Posterior cingulate gyrus (tissue), 11 donors: ENCODE results near the gene TSPAN5.
"Not testable (repeated sequence)": the region's sequence is repeated elsewhere in the genome, so short reads cannot be mapped to it uniquely, and the experiment has no call there.

Experiments
- DNase-seq, 10 donors: peaks; one replicate each; pipeline versions ENCODE4 v3.0.0 to v3.0.0-alpha.2; 2020 to 2021; ENCODE audit warnings: mixed read lengths in 3 of 10
- intact Hi-C: fragments of 100-400 bp; cut with DNase I; formaldehyde crosslinking; loops from one replicate; pipeline ENCODE4 v1.15.1; 2023

TSPAN5 gene

GRCh38 chr4:98482503-98482846 lies 175.9 kb downstream of the TSPAN5 start:
- DNase-seq = no peak
- intact Hi-C loops = loop anchor here (5.0 kb wide), 1 partner anchor 150 kb away; no protein-coding TSS in a partner anchor

DNA sequence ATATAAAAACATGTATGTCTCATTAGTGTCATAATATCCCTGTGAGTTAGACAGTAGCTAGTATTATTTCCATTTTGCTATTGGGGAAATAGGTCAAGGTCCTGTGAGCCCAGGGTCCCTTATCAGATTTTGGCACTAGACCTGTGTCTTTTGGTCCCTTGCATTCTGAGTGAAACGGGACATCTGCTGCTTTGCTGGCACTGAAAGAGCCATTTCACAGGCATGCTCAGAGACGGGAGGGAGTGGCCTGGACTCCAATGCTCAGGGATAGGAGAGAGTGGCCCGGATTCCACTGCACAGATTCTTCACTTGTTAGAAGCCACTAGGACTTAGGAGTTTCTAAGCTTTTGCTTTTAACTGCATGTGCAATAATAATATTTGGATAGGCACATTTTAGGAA lies 177.2 kb downstream of the TSPAN5 start:
- intact Hi-C loops = loop anchor here (5.0 kb wide), 1 partner anchor 151 kb away; no protein-coding TSS in a partner anchor
- peak in 4 of 10 donors; percentile 31 to 88 (median 45) for DNase-seq

- DNase-seq = no peak
- intact Hi-C loops = loop anchor here (5.0 kb wide), 1 partner anchor 152 kb away; no protein-coding TSS in a partner anchor
Observed at GRCh38 chr4:98480535-98480934, 177.9 kb downstream of the TSPAN5 start.

DNA sequence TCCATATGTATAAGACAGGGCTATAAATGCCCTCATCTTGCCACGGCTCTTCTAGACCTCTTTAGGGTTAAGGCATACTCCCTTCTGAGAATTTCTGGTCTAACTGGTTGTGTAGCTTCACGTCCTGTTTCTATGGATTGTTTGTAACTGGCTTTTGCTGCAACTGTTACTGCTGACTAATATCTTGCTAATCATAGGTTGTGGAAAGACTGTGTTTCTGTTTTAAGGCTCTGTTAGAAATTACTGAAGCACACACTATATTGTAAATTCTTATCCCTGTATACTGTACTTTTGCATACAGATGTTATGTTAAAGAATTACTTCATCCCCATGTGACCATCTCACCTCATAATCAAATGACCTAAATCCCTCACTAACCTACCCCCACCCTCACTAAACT lies 178.8 kb downstream of the TSPAN5 start:
- intact Hi-C loops, DNase-seq: not testable (repeated sequence)

DNA sequence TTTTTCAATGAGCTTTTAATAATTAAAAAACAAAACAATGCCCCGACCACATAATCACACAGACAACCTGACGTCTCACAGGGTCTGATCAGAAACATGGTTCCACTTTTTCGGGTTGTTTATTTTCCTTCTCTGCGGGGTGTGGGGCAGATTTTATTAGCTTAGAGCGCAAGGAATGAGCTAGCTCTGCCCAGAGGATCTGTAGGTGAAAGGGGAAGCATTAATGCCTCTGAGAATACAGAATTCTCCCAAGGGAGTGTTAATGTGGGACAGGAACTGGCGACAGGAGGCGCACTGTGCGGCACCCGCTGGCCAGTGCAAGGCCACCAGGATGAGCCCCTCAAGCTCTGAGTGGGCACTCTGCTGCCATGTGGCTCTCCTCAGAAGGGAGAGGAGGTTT lies 181.5 kb downstream of the TSPAN5 start:
- no peak for DNase-seq
- intact Hi-C loops = no loop called here

- no peak for DNase-seq
- intact Hi-C loops = no loop called here
Observed at GRCh38 chr4:98474408-98474844, 184.0 kb downstream of the TSPAN5 start.

DNA sequence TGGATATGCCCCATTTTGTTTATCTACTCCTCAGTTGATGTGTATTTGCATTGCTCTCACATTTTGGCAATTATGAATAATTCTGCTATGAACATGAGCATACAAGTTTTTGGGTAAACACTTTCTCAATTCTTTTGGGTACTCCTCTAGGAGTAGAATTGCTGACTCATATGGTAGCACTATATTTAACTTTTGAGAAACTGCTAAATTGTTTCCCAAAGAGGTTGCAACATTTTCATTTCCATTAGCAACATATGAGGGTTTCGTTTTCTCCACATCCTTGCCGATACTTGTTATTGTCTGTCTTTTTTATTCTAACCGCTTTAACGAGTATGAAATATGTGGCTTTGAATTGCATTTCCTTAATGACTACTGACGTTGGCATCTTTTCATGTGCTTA lies 185.4 kb downstream of the TSPAN5 start:
- intact Hi-C loops = no loop called here
- no peak for DNase-seq

GRCh38 chr4:98470831-98471230 lies 187.6 kb downstream of the TSPAN5 start:
- intact Hi-C loops = no loop called here

DNA sequence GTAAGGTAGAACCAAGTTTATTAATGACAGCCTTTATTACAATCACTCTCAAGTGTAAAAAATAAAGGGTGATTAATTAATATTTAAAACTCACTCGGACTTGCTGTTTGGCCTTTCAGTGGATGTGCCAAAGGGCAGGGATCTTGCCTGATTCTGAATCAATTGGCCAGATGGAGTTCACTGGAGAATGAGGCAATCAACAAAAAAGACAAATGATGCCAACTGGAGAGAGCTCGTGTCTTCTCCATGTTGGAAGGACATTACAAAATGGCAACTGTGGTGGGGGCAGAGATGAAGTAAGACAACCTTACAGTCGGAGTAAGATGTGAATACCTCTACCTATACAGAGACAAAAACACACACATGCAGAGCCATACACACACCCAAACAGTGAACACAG lies 188.0 kb downstream of the TSPAN5 start:
- DNase-seq = no peak

More at GRCh38 chr4:98470831-98471230, 187.6 kb downstream of the TSPAN5 start:
- DNase-seq = peak in 1 of 10 donors; percentile 73

GRCh38 chr4:98469771-98470170 lies 188.6 kb downstream of the TSPAN5 start:
- intact Hi-C loops = loop anchor here (5.0 kb wide), 4 partner anchors 88 to 588 kb away; partner anchors contain the start of genes EIF4E and TSPAN5
- DNase-seq = no peak

More for the DNA sequence above, 188.0 kb downstream of the TSPAN5 start:
- intact Hi-C loops = no loop called here

DNA sequence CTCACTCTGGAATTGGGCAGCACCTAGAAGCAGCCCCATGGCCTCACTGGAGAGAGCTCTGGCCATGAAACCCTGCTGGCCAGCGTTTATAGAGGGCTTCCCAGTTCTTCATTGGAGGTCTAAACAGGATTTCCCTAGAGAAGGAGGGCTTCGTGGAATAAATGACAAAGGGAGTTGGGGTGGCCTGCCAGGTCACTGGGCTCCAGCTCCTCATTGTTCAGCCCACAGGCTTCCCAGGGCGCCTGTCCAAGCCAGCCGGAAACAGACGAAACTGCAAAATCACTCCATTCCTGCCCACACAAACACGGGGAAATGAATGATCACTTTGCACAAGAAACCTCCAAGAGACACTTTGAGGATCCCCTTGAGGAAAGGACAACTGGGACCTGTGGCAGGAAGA lies 189.7 kb downstream of the TSPAN5 start:
- intact Hi-C loops = loop anchor here (5.0 kb wide), 4 partner anchors 89 to 589 kb away; partner anchors contain the start of genes EIF4E and TSPAN5
- peak in 9 of 10 donors; percentile 35 to 87 (median 42) for DNase-seq

- intact Hi-C loops = loop anchor here (2.0 to 5.0 kb wide), 5 partner anchors 90 to 590 kb away; partner anchors contain the start of genes EIF4E, METAP1 and TSPAN5
- DNase-seq = peak; percentile 56 to 96 (median 78)
Observed at GRCh38 chr4:98467627-98468072, 190.8 kb downstream of the TSPAN5 start.

- intact Hi-C loops = loop anchor here (2.0 to 5.0 kb wide), 5 partner anchors 90 to 590 kb away; partner anchors contain the start of genes EIF4E, METAP1 and TSPAN5
- DNase-seq = peak in 3 of 10 donors; percentile 14 to 82 (median 15)
Observed at GRCh38 chr4:98466868-98467599, 191.4 kb downstream of the TSPAN5 start.

DNA sequence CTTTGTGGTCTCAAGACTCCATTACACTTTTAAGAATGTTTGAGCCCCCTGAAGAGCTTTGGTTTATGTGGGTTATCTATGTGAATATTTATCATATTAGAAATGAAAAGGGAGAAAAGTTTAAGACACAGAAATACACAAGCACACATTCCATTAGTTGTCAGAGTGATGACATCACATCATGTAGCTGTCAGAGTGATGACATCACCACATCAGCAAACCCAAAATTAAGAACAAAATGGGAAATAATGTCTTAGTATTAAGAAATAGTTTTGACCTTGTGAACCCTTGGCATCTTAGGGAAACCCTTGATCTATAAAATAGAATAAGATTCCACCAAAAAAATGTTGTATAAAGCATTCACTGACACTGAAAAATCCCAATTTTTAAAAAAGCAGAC lies 195.9 kb downstream of the TSPAN5 start:
- no peak for DNase-seq
- intact Hi-C loops = no loop called here

DNA sequence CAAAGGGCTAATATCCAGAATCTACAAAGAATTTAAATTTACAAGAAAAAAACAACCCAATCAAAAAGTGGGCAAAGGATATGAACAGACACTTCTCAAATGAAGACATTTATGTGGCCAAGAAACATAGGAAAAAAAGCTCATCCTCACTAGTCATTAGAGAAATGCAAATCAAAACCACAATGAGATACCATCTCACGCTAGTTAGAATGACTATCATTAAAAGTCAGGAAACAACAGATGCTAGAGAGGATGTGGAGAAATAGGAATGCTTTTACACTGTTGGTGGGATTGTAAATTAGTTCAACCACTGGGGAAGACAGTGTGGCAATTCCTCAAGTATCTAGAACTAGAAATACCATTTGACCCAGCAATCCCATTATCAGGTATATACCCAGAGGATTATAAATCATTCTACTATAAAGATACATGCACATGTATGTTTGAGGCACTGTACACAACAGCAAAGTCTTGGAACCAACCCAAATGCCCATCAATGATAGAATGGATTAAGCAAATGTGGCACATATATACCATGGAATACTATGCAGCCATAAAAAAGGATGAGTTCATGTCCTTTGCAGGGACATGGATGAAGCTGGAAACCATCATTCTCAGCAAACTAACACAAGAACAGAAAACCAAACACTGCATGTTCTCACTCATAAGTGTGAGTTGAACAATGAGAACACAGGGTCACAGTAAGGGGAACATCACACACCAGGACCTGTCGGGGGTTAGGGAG lies 197.1 kb downstream of the TSPAN5 start:
- intact Hi-C loops, DNase-seq: not testable (repeated sequence)

DNA sequence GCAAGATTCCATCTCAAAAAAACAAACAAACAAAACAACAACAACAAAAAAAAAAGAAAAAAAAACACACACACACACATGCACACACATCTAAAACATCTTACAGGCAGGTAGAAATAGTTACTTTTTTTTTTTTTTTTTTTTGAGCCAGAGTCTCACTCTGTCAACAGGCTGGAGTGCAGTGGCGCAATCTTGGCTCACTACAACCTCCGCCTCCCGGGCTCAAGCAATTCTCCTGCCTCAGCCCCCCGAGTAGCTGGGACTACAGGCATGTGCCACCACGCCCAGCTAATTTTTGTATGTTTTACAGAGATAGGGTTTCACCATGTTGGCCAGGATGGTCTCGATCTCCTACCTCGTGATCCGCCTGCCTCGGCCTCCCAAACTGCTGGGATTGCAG lies 201.0 kb downstream of the TSPAN5 start:
- DNase-seq, intact Hi-C loops: not testable (repeated sequence)

DNA sequence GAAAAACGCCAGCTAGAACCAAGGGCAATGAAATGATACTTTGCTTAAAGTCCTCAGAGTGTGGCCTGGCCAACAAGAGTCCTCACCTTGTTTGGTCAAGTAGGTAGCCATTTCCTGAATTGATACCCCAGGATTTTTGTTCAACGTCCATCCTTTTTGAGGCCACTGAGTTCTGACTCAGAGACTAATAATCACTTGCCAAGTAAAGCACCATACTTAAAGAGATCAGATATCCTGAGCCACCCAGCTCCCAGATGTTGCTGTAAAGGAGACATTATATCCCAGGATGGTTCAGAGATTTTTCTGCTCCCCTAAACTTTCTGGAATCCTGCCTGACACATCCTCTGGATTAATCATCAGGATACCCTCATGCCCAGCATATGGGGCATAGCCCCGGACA lies 206.3 kb downstream of the TSPAN5 start:
- intact Hi-C loops = no loop called here
- no peak for DNase-seq

GRCh38 chr4:98448908-98449307 lies 209.5 kb downstream of the TSPAN5 start:
- intact Hi-C loops = no loop called here
- no peak for DNase-seq

GRCh38 chr4:98447648-98448047 lies 210.8 kb downstream of the TSPAN5 start:
- intact Hi-C loops = no loop called here
- no peak for DNase-seq

- intact Hi-C loops = no loop called here
- DNase-seq = no peak
Observed at GRCh38 chr4:98446499-98447375, 211.7 kb downstream of the TSPAN5 start.
